NCI-H1092 (cell line): Measurements from ENCODE around the gene YJU2.
"Not testable (repeated sequence)": the region's sequence is repeated elsewhere in the genome, so short reads cannot be mapped to it uniquely, and the experiment has no call there.

Source experiments
- DNase-seq: peaks from one replicate; lab custom pipeline; 2025; lab: John Stamatoyannopoulos, UW

The YJU2 gene

GRCh38 chr19:4246767-4247593, at the start of gene YJU2:
YJU2 (plus strand) TSS chr19:4247080; CDS start chr19:4247147, 67 bp downstream.
- DNase-seq, result peak; percentile 99

DNA sequence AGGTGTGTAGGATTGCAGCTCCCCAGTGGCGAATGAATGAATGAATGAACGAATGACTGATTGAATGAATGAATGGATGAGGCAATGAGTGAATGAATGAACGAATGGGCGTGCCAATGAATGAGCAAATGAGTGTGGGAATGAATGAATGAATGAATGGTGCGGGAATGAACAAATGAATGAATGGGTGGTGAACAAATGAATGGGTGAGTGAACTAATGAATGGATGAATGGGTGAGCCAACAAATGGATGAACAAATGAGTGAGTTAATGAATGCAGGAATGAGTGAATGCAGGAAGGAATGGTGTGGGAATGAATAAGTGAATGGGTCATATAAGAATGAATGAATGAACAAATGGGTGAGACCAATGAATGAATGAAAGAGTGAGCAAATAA, 49.7 kb upstream of the YJU2 start:
- DNase-seq, result no peak

- DNase-seq, result no peak
Measured at GRCh38 chr19:4197625-4198466, 49.0 kb upstream of the YJU2 start.

- no peak for DNase-seq
Measured at GRCh38 chr19:4198467-4199126, 48.3 kb upstream of the YJU2 start.

DNA sequence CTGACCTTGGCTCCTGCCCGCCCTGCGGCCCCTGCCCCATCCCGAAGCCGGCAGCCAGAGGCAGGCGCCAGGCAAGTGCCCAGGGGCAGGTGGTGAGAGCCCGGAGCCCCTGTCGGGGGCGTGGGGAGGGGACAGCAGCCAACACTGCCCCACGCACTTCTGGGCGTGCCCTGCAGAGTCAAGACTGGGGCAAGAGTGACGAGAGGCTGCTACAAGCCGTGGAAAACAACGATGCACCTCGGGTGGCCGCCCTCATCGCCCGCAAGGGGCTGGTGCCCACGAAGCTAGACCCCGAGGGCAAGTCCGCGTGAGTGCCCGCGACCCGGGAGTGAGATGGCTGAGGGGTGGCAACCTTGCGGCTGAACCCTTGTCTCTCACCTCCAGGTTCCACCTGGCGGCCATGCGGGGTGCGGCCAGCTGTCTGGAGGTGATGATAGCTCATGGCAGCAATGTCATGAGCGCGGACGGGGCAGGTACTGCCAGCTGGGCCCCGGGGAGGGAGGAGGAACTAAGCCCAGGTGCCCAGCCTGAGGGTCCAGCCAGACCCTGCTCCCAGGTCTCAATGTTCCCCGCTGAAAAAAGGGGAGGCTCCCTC, 47.1 kb upstream of the YJU2 start:
- DNase-seq, result no peak

DNA sequence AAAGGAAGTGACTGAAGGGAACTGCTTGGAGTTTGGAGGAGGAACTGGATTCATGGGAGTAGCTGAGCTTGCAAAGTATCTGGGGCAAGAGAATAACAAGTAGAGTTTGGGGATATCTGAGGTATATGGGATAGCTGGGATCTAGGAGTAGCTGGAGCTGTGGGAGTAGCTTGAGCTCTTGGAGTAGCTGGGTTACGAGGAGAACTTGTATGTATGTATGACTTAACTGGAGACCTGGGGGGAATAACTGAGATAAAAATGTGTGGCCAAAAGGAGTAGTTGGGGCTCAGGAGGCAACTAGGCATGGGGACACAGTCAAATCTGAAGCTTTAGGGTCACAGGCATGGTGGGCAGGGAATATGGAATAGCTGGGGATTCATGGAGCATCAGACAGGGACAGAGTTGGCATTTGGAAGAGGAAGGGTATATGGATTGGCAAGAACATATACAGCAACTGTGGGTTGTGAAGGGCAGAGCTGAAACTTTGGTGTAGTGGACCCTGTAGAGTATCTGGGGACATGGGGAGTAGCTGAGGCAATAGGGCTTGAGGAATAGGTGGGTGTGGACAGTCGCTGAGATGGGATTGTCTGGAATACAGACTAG, 45.8 kb upstream of the YJU2 start:
- no peak for DNase-seq

- no peak for DNase-seq
Measured at GRCh38 chr19:4201798-4202197, 45.1 kb upstream of the YJU2 start.

DNA sequence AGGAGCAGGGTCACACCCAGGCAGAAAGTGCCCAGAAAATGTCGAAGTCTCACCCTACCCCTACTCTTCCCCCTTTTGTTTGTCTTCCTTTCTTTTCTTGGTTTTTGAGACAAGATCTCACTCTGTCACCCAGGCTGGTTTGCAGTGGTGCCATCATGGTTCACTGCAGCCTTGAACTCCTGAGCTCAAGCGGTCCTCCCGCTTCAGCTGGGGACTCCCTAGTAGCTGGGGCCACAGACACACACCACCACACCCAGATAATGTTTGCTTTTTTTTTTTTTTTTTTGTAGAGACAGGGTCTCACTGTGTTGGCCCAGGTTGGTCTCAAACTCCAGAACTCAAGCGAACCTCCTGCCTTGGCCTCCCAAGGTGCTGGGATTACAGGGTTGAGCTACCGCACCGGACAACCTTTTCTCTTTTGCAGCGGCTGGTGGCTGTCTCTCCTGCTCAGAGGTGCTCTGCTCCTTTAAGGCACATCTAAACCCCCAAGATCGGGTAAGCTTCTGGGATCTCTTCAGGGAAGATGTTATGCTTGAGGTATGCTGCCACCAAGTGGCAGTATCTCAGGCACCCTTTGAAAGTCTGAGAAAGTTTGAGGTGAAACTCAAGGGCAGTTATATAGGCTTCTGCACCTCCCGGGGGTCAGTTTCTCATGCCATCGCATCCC, 39.9 kb upstream of the YJU2 start:
- DNase-seq, result no peak

DNA sequence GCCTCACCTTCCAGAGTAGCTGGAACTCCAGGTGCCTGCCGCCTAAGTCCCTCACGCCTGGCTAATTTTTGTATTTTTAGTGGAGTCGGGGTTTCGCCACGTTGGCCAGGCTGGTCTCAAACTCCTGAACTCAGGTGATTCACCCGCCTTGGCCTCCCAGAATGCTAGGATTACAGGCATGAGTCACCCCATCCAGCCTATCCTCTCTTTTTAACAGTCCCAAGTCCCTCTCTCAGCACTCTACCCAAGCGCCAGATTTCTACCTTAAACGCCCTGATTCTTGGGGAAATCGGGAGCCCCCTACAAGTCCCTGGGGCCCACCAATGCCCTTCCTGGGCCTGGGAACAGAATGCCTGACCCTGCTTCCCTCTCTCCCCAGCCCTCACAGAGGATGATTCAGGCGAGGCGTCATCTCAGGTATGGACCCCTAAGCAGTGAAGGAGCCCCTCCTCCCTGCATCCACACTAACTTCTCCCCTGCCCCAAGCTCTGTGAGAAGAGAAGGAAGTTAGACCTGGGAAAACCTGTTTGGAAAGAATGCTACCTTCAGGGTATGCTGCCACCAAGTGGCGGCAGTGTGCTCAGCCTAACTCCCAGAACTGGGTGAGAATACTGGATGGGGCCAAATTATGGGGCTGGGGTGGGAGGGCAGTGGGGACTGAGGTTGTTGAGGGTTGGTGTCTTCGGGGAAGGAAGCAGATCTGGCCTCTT, 38.3 kb upstream of the YJU2 start:
- no peak for DNase-seq

GRCh38 chr19:4210166-4210731, 36.6 kb upstream of the YJU2 start:
- DNase-seq, result no peak

DNA sequence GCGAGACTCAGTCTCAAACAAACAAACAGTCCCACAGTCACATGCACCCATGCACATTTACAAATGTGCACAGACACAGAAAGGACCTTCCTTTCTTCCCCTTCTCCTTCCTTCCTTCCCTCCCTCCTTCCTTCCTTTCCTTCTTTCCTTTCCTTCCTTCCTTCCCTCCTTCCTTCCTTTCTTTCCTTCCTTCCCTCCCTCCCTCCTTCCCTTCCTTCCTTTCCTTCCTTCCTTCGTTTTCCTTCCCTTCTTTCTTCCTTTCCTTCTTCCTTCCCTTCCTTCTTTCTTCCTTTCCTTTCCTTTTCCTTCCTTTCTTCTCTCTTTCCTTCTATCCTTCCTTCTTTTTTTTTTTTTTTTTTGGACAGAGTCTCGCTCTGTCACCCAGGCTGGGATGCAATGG, 33.8 kb upstream of the YJU2 start:
- no peak for DNase-seq

DNA sequence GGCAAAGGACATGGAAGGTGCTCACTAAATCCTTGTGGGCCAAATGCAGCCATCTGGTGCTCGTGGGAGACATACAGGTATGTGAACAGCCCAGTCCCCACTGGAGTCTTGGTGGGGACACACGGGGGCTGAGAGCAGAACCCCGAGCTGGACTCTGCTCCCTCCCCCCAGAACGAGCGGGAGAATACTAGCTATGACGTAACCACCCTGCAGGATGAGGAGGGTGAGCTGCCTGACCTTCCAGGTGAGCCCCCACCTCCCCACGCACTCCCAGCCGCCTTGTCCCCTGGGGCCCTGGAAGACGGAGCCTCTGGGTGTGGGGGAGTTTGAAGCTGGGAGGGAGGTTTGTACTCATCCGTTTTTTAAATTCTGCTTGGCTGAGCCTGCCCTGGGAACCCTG, 31.1 kb upstream of the YJU2 start:
- no peak for DNase-seq

- no peak for DNase-seq
Measured at GRCh38 chr19:4216846-4217245, 30.0 kb upstream of the YJU2 start.

DNA sequence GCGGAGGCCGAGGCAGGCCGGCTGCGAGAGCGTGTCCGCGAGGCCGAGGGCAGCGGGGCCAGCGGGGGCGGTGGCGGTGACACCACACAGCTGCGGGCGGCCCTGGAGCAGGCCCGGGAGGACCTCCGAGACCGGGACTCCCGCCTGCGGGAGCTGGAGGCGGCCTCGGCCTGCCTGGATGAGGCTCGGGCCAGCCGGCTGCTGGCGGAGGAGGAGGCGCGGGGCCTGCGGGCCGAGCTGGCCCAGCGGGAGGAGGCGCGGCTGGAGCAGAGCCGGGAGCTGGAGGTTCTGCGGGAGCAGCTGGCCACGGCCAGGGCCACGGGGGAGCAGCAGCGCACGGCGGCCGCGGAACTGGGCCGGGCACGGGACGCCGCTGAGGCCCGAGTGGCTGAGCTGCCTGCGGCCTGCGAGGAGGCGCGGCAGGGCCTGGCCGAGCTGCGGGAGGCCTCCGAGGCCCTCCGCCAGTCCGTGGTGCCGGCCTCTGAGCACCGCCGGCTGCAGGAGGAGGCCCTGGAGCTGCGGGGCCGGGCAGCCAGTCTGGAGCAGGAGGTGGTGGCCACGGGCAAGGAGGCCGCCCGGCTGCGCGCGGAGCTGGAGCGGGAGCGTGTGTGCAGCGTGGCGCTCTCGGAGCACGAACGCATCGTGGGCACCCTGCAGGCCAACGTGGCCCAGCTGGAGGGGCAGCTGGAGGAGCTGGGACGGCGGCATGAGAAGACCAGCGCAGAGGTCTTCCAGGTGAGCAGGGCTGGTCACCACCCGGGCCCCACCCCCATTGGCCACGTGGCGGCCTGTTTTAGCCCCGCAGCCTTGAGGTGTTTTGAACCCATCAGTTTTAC, 29.2 kb upstream of the YJU2 start:
- DNase-seq, result no peak

GRCh38 chr19:4218523-4218922, 28.4 kb upstream of the YJU2 start:
- not testable (repeated sequence) for DNase-seq

DNA sequence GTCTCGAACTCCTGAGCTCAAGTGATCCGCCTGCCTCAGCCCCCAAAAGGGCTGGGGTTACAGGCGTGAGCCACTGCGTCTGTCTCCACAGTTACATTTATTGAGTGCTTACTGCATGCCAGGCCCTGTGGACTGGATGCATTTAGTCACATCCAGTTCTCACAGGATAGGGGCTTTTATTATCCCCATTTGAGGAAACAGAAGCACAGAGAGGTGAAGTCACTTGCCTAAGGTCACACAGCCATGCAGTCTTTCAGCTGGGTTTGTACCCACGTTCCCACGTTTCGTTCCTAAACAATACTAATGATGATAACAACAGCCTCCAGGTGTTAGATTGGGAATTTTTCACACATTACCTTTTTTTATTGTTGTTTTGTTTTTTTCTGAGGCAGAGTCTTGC, 26.7 kb upstream of the YJU2 start:
- no peak for DNase-seq

DNA sequence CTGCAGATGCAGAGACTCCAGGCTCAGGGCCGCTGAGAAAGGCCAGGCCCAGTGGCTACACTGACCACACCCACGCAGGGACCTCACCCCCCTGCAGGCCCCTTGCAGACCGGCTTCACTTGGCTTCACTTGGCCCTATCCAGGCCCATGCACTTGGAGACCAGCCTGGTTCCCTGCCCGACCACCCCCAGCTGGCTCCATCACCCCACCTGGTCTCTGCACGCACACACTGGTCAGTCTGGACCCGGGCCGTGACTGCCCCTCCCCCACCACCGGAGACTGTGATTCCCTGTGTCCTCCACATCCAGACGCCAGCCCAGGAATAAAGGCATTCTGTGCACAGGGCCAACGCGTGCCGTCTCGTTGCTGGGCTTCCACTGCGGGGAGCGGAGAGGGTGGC, 22.4 kb upstream of the YJU2 start:
- no peak for DNase-seq

- no peak for DNase-seq
Measured at GRCh38 chr19:4225885-4226284, 21.0 kb upstream of the YJU2 start.

DNA sequence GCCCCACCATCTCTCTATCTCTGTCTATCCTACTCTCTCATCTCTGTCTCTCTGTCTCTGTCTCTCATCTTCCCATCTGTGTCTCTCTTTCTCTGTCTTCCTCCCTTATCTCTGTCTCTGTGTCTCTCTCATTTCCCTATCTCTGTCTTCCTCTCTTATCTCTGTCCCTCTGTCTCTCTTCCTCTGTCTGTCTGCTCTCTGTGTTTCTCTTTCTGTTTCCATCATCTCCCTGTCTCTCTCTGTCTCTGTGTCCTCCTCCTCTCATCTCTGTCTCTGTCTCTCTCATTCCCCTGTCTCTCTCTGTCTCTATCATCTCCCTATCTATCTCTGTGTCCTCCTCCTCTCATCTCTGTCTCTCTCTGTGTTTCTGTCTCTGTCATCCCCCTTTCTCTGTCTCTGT, 19.1 kb upstream of the YJU2 start:
- no peak for DNase-seq
